ENCODE data around the gene MICAL2.

MICAL2 gene

GRCh38 chr11:12251666-12252560 lies 141.5 kb downstream of the MICAL2 start:
- DNase-seq: no peak

DNA sequence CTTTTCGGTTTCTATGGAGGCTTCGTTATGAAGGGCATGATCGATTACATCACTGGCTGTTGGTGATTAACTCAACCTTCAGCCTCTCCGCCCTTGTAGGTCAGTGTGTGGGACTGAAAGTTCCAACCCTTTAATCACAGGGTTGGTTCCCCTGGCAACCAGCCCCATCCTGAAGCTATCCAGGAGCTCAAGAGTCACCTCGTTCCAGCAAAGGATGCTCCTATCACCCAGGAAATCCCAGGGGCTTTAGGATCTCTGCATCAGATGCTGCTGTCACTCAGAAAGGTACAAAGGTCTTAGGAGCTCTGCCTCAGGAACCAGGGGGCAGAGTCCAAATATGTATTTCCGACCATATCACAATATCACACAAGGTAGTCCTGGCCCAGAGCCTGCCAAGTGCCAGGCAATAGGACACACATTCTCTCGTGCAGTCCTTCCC lies 143.5 kb downstream of the MICAL2 start:
- DNase-seq: no peak

- DNase-seq: no peak
These were observed 148.1 kb downstream of the MICAL2 start for GRCh38 chr11:12258451-12258850.

- DNase-seq: no peak
These were observed 149.6 kb downstream of the MICAL2 start for GRCh38 chr11:12259956-12260355.

DNA sequence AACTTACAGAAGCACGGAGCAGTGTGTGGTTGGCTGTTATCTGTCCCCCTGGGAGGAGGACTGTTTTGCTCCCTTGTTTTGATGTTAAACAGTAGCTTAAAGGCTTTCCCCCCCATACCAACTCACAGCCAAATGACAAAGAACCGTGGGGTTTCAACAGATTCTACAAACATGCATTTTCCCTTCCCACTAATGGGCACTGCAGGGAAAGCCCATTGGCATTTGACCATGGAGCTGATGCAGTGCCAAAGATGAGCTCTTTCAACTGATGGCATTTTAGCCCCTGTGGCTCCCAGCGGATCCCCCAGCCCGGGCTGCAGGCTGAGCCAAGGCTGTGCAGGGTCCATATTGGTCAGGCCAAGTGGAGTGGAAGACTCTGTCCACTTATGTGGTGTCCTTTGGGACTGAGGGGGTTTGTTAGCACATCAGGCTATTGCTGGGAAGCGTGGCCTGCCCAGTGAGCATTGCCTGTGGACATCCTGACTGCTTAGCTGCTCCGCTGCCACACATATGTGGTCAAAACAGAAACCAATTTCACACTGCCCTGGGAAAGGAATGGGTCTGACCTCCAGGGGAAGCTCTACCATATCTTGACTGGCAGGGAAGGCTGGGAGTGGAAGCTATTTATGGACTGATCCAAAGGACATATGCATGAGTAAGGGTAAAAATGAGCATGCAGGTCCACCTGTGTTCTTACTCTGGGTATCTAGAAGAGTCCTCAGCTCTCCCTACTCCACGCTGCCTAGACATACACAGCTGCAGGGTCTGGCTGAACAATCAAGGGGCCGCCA lies 150.5 kb downstream of the MICAL2 start:
- DNase-seq: no peak

- no peak for DNase-seq
These were observed 151.2 kb downstream of the MICAL2 start for GRCh38 chr11:12261551-12261950.

DNA sequence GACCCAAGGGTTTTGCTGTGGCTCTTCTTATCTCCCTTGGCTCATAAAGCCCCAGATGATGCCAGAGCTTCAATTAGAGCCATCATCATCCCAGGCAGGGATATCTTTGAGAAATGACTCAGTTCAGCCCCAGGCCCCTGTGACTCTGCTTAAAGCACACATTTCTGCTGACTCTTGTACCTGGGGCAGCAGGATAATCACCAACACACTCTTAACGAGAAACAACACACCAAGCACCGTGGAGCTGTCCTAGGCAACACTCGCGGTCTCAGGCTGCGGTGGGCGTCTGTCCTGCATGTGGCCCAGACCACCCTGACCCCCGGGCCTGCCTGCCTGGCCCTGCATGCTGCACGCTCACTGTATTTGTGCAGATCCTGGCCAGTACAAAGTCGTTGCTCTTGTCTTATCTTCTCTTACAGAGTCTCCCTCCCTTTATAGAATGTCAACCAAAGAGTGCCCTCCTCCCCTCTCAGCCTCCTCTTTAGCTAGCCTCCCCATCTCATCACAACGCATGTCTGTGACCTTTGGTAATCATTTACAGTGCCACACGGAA lies 152.8 kb downstream of the MICAL2 start:
- no peak for DNase-seq

DNA sequence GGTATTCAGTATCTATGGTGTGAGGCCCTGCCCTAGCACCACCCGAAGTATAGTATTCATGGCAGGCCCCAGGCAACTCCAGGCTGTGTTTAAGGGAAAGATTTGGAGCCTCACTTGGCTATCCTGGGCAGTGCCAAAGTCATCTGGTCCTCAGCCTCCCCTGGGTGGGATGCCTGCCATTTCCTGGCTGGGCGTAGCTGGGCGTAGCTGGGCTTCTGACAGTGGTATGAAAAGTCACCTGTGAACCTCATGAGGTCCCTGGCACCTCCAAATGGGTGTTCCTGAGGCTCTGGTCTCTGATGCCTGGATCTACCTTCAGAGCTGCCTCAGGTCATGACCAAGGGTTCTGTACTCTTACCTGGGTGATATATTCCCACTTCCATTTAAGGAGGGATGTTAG lies 154.0 kb downstream of the MICAL2 start:
- no peak for DNase-seq

DNA sequence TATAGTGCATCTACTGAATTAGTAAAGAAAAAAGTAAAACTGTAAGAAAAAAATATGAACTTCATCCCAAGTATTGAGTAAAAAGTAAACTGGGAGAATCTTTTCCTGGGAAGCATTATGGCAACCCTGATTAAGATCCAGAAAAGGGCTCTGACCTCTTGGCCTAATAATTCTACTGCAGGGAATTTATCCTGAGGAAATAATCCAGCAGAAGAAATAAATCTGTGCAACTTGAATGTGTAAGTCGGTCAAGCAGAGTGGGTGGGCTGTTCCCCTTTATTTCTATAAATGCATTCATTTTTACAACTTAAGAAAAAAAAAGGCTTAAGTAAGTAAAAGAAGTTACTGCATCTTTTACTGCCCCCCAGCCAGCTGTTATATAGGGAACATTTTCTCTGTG lies 155.7 kb downstream of the MICAL2 start:
- DNase-seq: no peak

DNA sequence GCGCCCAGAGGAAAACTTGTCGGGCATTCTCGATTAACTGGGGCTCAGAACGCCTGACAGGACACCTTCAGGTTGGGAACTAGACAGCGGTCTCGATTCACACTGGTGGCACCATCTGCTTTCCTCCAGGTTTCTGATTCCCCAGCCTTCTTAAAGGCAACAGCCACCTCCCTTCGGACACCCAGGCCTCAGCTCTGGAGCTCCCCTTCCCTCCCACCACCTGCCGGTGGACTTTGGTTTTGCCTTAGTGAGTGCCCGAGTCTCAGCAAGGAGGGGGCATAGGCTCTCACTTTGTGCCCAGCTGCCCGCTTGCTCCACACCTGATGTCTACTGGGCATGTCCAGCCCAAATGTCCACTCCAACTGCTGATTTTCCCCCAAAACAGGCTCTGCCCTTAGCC lies 156.6 kb downstream of the MICAL2 start:
- no peak for DNase-seq

DNA sequence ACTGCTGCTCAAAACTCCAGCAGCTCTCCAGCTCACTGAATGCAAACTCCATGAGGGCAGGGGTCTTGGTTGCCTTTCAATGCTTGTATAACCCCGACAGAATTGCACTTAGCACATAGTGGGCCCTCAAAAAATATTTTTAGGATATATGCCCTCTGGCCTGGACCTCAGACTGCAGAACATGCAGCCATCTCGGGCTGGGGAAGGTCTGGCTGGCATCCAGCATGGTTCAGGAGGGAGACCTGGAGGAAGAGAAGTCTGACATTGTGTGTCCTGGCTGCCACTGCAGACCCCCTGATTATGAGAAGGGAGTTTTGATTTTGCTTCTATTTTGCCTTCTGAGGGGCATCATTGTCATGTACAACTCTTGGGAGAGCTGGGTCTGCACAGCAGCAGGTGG lies 157.5 kb downstream of the MICAL2 start:
- DNase-seq: no peak

- DNase-seq: peak in 1 of 2 experiments; percentile 7
These were observed 158.7 kb downstream of the MICAL2 start for GRCh38 chr11:12269104-12269441.

- DNase-seq: no peak
These were observed 159.2 kb downstream of the MICAL2 start for GRCh38 chr11:12269446-12270214.

GRCh38 chr11:12270215-12270797 lies 159.9 kb downstream of the MICAL2 start:
- no peak for DNase-seq

GRCh38 chr11:12270817-12271216 lies 160.4 kb downstream of the MICAL2 start:
- DNase-seq: no peak

DNA sequence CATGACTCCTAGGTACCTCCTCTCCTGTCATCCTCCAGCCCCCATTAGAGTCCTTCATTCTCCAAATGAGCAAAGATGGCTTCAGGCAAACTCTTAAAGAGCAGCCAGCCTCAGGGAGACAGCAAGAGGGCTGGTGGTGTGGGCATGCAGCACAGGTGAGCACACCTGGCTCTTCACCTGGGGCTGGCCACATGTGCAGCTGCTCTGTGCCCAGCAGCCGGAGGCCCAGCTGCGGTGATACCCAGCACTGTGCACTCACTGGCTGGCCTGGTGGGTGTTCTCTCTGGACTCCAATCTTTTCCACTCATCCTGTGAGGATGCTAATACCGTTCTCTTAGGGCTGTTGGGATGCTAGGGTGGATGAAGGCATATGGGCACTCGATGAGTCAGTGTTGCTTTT lies 160.9 kb downstream of the MICAL2 start:
- DNase-seq: no peak

DNA sequence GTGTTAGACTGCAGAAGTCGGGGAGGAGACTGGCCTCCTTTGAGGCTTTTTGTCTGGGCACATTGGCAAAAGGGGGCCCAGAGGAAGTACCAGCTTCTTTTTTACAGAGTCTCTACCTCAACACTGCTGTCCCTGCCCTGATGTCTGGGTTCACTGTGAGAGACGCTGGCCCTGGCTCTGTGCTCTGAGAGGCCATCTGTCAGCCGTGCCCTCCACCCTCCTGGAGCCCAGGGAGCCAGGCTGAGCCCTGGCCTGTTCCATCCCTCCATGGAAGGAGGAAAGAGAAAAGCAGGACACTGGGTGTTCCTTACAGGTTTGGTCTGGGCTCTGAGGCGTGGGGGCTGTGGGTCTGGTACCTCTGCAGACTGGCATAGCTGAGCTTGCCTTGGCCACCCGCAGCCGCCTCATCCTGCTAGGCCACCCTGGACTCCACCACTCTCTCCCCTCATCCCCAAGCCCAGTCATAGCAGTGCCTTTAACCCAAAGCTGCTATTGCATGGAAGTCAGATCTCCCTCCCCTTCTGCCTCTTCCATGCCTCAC lies 161.5 kb downstream of the MICAL2 start:
- no peak for DNase-seq

DNA sequence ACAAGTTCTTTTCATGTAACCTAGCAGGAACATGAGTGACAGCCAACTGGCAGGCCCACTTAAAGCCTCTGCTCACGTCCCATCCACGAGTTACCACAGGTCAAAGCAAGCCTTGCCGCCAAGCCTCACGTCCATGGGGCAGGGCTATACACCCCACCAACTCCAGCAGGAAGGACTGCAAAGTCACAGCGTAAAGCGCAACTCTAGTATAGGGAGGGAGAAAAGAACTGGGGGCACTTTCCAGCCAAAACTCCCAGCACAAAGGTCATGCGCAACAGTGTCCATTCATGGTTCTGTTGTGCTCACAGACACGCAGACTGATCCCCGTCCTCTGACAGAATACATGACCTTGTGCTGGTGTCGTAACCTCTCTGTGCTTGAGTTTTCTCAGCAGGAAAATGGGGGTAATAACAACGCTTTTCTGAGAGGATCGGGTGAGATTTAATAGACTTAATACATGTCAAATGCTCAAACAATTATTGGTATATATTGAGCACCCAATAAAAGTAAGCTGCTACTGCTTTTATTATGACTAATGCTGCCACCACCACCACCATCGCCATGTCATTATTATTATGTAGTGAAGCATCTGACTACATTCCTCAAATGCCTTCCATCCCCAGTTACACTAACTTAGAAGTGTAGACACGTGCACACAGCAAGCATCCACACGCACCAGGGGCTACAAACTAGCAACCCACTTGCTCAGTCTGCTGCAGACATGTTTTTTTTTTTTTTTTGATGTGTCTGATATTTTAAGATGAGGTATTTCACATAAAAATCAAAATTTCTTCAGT lies 162.6 kb downstream of the MICAL2 start:
- no peak for DNase-seq

- no peak for DNase-seq
These were observed 163.2 kb downstream of the MICAL2 start for GRCh38 chr11:12273618-12273995.

DNA sequence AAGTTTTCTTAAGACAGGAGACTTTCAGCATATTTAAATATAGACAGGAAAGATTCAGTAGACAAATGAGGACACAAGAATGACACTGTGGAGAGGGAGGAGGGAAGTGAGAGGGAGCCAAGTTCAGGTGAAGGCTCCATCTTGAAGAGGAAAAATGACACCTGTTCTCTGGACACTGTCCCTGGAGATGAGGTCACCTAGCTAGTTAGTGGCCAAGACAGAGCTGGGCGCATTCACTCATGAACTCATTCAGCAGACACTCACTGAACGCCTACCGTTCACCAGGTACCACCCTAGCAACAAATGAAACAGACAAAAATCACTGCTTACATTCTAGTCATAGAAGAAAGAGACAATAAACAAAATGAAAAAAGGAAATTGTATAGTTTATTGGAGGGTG lies 163.7 kb downstream of the MICAL2 start:
- no peak for DNase-seq

- no peak for DNase-seq
These were observed 164.3 kb downstream of the MICAL2 start for GRCh38 chr11:12274558-12275197.
